Kidney epithelial cell (primary cell): Measurements from ENCODE around the gene MSX1. TPM values are rescaled to one million over a fixed set of nuclear protein-coding genes. Genes with fewer than 3 reads are reported as not detected.

Experiments
- DNase-seq: peaks from one replicate; pipeline ENCODE4 v3.0.0-alpha.2; 2010; ENCODE audit warnings: low read depth
- H3K27me3 ChIP-seq: 2 replicates; pipeline ENCODE4 v1.6.0; 2011; ENCODE audit warnings: low read length; ENCODE audit not compliant: control insufficient read depth, insufficient read depth
- H3K36me3 ChIP-seq: 2 replicates; pipeline ENCODE4 v1.5.1; 2011; ENCODE audit warnings: low read length; ENCODE audit not compliant: control insufficient read depth, insufficient read depth
- H3K4me3 ChIP-seq: 2 replicates; pipeline ENCODE4 v1.5.1; 2011; ENCODE audit warnings: low read depth, mild to moderate bottlenecking, control low read depth, low read length
- CTCF ChIP-seq: IDR thresholded peaks from 2 replicates; pipeline ENCODE4 v1.5.1; 2011; ENCODE audit warnings: mild to moderate bottlenecking, moderate library complexity, low read length, control low read depth, inconsistent platforms; ENCODE audit not compliant: insufficient read depth, poor library complexity, severe bottlenecking
- total RNA-seq: library from RNA; depleted of rRNA; stranded (reverse); fragments of >200 nt; gene quantifications from 2 replicates; pipeline ENCODE4 v1.2.3, GENCODE V29; 2015

Gene MSX1
- total RNA-seq, 1 donor from 2014 or later, result 1.6 TPM

DNA sequence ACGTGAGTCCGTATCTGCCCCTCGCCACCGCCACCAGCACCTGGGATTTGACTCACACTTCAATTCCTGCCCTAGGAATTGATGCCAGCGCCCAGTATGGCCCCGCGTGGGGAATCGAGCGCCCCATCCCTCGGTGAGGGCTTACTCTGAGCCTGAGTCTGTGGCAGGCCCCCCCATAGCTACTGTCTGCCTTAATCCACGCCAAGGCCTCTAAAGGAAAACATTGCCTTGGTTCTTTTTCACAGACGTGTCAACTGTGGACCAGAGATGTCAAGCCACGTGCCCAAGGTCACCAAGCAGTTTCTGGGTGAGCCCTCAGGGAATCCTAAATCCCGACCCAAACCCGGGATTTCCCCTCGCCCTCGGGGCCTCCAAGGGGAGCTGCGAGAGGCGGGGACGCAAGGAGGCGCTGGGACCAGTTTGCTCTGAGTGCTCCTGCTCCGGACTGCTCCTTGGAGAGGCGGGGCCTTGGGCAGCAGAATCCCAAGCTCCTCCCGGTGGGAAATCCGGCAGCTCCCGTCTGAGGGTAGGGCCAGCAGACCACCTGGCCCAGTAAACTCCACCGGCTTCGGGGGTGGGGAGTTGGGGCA is 12.9 kb downstream of the MSX1 start:
- no peak for TF ChIP-seq CTCF
- H3K27me3 ChIP-seq, result peaks cover 76% of the 10 kb centered on the region
- H3K36me3 ChIP-seq, result no peaks in the 10 kb centered on the region
- DNase-seq, result no peak
- no peak overlapping the region for H3K4me3 ChIP-seq

DNA sequence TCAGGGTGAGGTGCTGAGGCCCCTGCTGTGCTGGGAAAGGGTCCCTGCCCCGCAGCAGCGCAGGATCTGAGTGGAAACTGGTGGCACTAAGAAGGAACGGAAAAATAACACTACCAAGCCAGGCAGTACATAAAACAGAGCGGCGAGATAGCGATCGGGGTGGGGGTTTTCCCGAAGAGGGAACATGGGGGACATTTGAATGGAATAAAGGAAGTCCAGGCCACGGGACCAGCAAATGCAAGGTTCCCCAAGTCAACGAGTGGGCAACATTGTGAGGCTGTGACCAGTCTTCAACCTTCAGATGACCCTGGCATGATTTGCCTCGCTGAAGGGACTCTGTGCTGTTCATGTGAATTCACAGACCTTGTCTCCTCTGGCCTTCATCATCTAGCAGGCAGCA is 13.7 kb downstream of the MSX1 start:
- Histone ChIP-seq H3K36me3 (no peaks in the 10 kb centered on the region), H3K4me3 (no peak overlapping the region), H3K27me3 (peaks cover 68% of the 10 kb centered on the region)
- no peak for TF ChIP-seq CTCF
- DNase-seq, result no peak

DNA sequence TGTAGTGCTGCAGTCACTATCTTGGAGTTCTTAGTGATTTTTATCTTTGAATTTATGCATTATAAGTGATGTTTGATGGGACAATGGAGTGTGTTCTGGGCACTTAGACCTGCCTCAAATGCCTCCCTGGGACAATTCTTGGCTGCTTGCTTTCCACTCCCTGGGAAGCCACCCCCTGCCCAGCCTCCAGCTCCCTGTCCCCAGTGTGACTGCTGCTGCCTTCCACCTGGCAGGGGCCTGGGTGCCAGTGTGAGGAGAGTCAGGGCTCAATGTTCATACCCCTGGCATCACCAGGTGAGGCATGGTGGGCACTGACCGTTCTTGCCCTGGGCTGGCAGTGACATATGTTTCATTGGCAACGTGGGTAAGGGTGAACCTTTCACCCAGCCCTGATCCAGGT is 14.8 kb downstream of the MSX1 start:
- Histone ChIP-seq H3K36me3 (no peaks in the 10 kb centered on the region), H3K27me3 (peaks cover 57% of the 10 kb centered on the region), H3K4me3 (no peak overlapping the region)
- DNase-seq, result no peak
- TF ChIP-seq CTCF, result no peak

GRCh38 chr4:4875147-4875546 is 15.7 kb downstream of the MSX1 start:
- H3K27me3 ChIP-seq, result peaks cover 49% of the 10 kb centered on the region
- no peak for DNase-seq
- no peak for TF ChIP-seq CTCF

DNA sequence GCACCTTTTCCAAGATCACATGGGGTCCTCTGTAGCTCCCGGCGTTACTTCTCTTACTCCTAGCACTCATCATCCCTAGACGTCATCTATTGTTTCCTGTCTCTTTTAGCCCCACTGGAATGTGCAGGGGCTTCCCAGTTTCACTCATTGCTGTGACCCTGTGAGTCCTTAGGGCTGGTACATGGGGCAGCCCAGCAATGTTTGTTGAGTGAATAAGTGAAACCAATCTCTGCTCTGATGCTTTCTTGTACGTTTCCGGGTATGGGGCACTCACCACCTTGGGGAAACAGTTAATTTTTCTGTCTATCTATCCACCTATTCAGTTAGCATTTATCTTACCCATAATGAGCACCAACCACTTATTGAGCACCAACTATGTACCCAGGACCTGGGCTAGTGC is 16.1 kb downstream of the MSX1 start:
- peaks cover 44% of the 10 kb centered on the region for H3K27me3 ChIP-seq
- H3K36me3 ChIP-seq, result no peaks in the 10 kb centered on the region
- H3K4me3 ChIP-seq, result no peak overlapping the region
- no peak for DNase-seq
- TF ChIP-seq CTCF, result no peak

More at GRCh38 chr4:4875147-4875546, 15.7 kb downstream of the MSX1 start:
- no peaks in the 10 kb centered on the region for H3K36me3 ChIP-seq
- no peak overlapping the region for H3K4me3 ChIP-seq

DNA sequence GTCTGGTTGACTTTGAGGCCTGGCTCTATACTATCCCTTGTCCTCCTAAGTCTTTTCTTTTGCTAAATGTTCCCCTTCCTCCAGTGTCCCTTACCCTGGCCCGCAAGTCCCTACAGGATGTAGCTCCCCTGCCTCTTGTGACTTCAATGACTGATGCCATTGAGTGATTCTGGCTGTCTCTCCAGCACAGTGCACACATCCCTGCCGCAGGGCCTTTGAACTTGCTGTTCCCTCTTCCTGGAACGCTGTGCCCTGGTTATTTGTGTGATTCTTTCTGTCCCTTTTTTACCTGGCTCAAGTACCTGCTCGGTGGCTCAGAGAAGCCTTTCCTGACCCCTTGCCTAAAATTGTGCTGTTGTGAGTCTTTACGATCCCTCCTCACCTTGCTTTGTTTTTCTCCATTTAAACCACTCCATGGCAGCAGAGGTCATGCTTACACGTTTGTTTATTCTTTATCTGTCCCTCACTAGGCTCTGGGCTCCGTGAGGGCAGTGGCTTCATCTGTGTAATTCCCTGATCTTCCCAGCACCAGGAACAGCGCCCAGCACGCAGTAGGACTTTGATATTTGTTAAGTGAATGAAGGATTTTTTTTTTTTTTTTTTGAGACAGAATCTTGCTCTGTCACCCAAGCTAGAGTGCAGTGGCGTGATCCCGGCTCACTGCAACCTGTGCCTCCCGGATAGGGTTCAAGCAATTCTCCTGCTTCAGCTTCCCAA is 17.6 kb downstream of the MSX1 start:
- DNase-seq, result no peak
- Histone ChIP-seq H3K4me3 (no peak overlapping the region), H3K27me3 (peaks cover 29% of the 10 kb centered on the region), H3K36me3 (no peaks in the 10 kb centered on the region)
- TF ChIP-seq CTCF, result no peak
